HG03066 (cell line): ENCODE data around the gene GGCT.

Source experiments
- ATAC-seq: cut with Tn5 transposase; IDR thresholded peaks from one replicate; pipeline ENCODE4 v1.9.1; 2021; ENCODE audit warnings: low read depth; ENCODE audit not compliant: unreplicated experiment

The GGCT gene

DNA sequence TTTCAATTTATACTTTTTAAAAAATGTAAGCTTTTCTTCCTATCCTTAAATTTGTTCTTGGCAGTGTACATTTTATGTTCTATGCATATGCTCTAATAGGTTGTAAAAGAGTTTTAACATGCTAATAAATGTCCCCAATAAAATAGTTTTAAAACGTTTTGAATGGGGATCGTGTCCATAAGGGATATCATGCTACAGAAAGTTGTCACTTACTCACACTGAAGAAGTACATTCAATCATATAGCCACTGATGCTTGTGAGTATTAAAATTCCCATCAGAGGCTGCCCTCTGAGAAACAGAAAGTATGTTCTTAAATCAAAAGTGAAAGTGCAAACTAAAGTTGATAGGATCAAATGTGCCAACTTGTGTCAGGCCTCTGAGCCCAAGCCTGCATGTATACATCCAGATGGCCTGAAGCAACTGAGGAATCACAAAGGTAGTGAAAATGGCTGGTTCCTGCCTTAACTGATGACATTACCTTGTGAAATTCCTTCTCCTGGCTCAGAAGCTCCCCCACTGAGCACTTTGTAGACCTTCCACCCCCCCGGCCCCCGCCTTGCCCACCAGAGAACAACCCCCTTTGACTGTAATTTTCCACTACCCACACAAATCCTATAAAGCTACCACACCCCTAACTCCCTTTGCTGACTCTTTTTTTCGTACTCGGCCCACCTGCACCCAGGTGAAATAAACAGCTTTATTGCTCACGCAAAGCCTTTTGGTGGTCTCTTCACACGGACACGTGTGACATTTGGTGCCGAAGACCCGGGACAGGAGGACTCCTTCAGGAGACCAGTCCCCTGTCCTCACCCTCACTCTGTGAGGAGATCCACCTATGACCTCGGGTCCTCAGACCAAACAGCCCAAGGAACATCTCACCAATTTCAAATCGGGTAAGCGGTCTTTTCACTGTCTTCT lies 25.2 kb downstream of the GGCT start:
- ATAC-seq, result no peak

DNA sequence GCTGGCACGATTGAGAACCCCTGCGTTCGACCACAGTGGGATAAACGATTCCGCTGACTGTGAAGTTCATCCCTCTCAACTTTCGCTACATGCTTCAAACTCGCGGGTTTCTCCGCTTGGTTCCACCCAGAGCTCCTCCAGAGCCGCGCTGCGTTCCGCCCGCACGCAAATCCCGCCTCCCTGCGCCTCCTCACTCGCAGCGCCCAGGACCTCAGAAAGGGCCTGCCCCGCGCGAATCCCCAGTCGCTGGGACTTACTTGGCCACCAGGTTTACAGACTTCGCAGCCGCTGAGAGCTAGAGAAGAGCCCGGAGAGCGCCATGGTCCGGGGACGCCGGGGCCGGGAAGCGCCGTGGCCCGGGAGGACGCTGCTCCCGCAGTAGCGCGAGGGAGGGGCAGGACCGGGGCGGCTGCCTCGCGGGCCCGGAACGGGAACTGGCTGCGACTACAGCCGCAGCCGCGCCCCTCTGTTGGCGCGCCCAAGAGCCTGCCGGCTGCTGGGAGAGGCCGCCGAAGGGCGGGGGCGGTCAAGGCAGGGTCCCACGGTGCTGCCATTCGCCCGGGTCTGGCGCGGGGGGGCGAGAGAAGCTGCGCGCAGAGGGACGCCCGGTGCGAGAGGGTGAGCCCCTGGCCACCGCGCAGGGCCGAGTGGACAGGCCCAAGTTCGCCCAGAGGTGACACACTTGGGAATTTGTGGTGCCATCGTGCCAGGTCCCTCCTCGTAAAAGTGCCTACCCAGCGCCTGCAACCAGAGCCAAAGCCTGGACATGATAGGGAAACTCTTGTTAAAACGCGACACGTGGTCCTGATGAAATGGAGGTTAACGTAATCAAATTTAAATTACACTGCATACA lies 26.1 kb downstream of the GGCT start, which contains the start of gene NOD1:
NOD1 (minus strand) TSS at position 436 of the 853 bp plus-strand sequence. CDS start 21,863 bp downstream, outside the sequence.
- peak; percentile 89 for ATAC-seq

DNA sequence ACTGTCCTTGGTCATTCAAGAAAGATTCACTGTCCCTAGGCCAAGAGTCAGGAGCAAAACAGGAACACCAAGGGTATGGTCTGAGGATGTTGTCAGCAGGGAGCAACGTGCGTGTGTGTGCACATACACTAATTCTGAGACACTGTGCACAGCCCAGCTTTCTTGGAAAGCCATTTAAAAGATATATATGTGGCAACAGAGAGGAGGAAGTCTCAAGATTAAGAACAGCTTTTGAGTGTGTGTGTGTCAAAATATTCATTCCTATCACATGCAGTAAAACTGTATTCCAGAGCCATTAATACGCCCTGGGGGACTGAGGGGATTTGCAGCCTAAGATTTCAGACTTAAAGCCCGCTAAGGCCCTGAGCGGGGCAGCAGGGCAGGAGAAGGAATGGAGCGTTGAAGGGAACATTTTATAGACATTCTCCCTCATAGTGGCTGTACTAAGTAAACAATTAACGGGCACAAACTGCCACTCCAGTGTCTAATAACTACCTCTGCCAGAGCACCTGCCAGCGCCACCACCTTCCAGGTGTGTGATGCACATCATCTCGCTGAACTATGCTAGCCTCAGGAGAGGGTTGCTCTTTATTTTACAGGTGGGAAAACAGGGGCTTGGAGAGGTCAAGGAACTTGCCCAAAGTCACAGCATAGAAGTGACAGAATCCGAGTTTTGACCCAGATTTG lies 28.0 kb downstream of the GGCT start:
- ATAC-seq, result no peak

DNA sequence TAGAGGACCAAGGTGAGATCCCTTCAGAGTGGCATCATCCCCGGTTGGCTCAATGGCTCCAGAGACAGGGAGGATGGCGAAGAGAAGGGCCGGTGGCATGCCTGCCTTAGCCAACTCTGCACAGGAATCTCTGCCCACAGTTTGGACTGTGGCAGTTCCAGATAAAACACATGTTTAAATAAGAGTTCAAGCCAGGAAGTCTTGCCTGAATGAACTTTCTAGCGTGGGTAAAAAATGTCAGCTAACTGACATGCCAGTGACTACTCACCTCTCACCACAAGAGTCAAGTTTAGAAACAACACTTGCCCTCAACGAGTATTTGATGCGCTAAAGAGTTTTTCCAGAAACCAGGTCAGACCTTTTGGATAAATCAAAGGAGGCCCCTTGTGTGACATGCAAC lies 29.0 kb downstream of the GGCT start:
- ATAC-seq, result no peak

DNA sequence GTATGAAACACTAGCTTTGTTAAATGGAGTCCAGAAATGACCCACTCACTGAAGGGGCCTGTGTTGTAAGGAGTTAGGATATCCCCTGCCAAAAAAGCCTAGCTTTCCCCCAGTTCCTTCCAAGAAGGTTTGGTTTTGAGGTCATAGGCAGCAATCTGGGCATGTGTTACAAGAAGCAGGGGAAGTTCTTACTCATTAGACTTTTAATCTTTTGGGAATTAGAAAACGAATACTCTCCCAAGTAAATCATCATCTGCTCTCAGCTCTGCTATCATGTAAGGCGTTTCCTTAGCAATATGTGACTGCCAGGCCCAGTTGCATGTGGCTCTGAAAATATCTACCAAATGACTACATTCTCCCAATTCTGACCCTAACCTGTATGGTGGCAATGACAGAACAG lies 29.7 kb downstream of the GGCT start:
- no peak for ATAC-seq

DNA sequence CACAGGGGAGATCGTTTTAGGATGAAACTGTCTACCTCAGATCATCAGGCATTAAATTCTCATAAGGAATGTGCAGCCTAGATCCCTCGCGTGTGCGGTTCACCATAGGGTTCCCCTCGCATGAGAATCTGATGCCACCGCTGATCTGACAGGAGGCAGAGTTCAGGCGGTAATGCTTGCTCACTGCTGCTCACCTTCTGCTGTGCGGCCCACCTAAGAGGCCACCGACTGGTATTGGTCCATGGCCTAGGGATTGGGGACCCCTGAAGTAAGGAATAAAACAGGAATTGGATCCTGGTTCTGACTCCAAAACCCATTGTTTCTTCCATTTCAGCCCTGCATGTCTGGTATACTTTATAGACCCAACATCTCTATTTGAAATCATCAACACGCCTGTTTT lies 30.1 kb downstream of the GGCT start:
- no peak for ATAC-seq

DNA sequence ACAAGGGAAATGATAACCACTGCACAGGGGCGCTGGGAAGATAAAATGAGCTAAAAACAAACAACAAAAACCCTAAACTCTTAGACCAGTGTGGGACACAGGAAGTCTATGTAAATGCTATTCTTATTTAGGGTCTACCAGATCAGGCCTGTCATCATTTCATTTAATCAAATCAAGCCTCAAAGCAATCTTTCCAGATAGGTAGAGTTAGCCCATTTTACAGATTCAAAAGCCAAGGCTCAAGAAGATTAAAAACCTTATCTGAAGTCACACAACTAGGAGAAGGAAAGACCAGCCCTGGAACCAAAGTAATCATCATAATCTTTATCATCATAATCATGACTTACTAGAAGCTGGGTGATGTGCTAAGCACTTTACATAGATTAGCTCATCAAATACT lies 30.7 kb downstream of the GGCT start:
- ATAC-seq, result no peak

DNA sequence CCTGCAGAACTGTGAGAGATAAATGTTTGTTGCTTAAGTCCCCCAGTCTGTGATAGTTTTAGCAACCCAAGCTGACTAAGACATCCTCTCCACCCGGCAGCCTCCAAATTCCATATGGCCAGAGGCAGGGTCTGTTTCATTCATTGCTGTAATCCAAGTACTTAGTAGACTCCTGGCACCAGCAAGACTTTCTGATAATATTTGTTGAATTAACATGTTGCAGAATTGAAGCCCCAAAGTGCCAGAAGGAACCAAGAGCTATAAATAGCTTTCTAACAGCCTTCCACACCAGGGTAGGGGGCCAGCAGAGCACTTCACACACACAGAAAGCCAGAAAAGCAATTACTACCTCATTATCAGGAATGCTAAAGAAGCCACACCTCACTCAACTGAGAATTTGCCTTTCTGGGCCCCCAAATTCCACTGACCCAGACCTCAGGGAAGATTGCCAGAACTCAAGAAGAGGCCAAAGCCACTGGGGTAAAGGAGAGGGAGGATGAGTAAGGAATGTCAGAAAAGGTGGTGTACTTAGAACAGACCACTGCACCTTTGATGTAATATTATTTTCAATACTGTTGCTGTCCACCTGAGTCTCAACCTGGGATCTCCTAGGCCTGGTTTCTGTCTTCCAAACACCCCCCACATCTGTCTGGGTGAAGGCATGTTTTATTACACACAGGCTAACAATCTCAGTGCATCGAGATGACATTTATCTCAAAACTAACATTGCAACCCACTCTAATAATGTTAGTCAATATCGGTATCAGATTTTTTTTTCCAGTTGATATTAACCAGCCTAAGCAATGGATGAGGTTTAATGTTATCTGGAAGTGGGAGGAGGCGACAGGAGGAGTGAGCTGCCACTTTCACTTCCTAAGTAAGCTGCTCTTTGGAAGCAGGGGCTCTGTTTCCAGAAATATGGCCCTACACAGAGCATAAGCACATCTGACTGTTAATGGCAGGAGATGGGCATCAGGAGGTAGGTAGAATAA lies 31.5 kb downstream of the GGCT start:
- ATAC-seq, result no peak

DNA sequence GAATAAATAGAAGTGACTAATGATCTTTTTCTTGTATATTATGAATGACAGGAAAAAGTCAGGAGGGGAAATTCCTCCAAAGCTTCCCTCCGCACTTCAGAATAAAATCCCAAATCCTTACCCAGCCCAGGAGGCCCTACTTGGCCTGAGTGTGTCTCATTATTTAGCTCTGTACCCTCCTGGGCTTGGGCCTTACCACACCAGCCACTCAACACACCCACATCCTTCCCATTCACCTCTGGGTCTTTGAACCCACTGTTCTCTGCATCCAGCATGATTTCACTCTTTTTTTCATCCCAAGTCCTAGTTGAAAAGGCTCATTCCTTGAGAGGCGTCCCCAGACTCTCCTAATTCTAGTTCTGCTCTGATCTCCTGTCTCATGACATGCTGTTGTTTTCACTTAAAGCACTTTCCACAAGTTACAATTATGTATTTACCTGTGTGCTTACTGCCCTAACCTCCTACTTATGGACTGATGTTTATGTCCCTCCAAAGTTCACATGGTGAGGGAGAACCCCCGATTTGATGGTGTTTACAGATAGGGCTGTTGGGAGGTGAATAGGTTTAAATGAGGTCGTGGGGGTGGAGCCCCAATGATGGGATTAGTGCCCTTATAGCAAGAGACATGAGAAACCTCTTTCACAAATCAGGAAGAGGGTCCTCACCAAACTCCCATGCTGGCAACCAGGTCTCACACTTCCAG lies 32.4 kb downstream of the GGCT start:
- ATAC-seq, result no peak

DNA sequence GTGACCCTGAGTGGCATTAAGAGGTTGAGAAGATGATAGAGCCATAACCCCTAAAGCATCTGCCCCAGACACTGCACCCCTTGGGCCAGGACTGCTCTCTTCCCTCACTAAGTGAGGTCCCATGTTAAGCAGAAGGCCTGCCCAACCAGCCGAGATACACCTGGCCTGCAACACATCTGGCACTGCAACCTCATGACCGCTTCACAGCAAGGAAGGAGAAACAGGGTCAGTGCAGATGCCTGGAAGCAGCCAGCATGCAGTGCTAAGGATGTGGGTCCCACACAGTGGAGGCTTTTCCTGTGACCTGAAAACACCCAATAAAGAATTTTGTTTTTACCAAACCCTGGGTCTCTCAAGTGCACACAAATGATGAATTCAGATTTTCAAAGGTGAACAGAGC lies 33.4 kb downstream of the GGCT start:
- ATAC-seq, result no peak

DNA sequence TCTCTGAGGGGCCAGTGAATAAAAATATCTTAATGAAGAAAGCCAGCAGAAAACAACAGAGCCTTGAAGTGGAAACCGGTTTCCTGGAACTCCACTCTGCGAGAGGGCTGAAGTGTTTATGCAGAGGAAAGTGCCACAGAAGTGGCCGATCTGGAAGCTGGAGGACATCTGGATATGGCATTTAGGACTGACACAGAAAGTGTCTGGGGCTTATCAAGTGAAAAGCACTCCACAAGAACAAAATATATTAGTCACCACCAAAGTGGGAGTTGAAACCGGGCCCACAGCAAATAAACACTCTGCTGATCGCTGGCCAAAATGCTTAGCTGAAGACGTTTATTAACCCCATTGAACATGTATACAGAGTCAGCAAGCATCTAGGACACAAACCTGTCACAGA lies 33.9 kb downstream of the GGCT start:
- no peak for ATAC-seq

DNA sequence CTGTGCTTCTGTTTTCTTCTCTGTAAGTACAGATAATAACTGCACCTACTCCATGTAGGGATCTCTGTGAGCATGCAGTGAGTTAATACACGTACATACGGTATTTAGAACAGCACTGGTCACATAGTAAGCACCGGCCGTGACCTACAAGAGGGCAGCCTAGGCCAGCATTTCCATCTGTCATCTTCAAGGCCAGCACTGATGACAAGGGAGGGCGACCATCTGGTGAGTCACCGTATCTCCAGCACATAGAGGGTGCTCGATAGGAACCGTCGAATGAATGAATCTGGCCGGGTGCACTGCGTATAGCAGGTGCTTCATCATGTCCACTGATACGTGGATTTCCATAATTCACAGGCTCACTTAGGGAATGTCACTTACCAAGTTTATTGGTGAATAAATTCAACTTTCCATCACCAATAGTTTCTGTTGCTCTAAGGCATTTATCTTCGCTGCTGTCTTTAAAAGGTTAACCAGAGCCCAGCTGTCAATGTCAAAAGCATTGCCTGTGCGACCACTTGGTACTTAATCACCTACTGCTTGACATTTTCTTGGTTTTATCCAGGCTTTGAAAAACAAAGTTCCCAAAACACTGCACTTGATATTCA lies 34.4 kb downstream of the GGCT start:
- no peak for ATAC-seq

DNA sequence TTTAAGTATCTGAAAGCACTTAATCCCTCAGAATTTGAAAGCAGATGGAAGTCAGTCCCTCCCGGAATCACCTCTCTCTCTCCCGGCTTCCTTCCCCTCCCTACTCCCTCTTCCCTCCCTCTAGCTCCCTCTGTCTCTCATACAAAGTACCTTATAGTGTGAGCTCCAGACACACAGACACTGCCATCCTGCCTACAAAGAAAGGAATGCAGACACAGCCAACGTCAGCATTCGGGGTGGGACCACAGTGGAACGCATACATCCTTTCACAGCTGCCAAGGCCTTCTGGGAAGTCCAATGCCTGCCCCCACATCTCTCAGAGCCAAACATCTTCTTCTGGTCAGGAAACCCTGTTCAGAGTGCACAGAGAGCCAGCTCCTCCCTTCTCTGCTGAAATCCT lies 35.3 kb downstream of the GGCT start:
- ATAC-seq, result no peak

DNA sequence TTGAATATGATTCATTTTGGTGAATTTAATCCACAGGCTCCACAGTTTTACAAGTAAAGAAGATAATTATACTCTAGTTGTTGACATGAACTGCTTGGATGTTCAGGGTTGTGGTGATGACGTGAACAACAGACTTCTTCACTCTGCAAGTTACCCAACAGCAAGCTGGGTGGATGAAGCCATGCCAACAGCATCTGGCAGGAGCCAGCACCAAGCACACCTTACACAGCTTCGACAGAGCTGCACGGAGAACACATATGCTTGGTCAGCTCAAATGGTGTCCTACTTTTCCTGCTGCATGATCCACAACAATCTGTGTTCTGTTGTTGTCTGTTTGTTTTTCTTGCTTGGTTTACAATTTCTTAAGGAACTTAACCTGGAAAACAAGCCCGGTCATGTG lies 35.8 kb downstream of the GGCT start:
- no peak for ATAC-seq

DNA sequence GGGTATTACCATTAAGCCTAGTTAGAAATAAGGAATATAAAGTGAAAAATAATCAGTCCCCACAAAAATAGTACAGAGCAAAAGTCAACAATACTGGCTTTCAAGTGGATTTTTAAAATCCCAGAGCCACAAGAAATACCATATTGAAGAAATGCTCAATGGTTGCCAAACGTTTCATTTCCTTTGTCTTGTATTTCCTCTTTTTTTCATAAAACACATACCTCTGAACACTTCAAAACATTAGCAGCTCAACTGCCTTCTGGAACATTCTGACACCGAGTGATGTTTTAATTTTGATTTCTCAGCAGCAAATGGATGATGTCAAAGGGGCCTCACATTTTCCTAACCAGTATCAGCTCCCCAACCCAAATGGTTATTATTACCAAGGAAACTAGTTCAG lies 36.6 kb downstream of the GGCT start:
- no peak for ATAC-seq

DNA sequence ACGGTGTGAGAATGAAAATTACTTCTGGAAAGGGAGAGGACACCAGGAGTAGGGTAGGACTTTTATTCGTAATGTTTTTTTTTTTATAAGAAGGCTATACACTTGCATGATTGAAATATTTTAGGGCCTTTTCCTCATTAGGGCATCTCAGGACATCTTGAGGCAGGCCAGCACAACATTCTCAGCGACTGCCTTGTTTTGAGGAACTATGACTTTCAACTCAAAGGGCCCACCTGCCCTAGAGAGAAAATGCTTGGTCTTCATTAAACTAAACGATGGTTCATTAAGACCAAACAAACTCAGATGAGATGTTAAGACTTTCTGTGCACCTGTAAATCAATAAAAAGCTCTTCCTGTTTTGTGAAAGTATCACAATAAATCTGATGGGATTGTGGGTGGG lies 37.4 kb downstream of the GGCT start:
- ATAC-seq, result no peak

DNA sequence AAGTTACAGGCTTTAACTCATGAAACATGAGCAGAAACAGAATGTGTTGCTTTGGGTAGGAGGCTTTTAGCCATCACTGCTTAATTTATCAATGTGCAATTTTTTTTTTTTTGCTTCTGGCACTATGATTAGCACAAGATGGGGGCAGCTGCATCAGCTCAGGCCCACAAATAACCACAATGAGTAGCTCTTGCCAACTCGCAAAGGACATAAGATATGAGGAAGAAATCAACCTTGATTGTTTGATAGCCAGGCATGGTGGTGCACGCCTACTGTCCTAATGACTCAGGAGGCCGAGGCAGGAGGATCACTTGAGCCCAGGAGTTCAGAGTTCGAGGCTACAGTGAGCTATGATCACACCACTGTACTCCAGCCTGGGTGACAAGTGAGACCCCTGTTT lies 38.4 kb downstream of the GGCT start:
- no peak for ATAC-seq

DNA sequence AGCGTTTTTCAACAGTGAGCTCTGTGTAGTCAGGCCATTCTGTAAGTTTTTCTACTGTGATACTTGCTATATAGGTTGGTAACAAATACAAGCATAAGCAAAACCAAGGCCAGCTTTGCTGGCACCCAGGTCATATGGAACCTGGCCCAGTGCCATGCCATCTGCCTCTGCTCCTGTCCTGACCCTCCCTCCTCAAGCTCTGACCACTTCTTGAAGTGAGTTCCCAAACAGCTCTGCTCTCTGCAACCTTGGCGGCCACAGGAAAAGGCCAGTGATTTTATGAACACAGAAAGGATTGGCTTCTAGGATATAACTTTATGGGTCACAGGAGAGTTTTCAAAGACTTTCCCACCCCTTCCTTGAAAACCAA lies 38.8 kb downstream of the GGCT start:
- no peak for ATAC-seq
